SK-N-SH treated with all-trans-retinoic acid at 6 μM for 48 hours (cell line): Measurements from ENCODE around the gene AGAP1.

ENCODE experiments used
- ATAC-seq: fragments of 200-7000 bp; cut with Tn5 transposase; 3 replicates; pipeline ENCODE4 v1.9.1; 2020; ENCODE audit warnings: mild to moderate bottlenecking, moderate library complexity
- ARNTL ChIP-seq: fragments of 450-650 bp; formaldehyde crosslinking; IDR thresholded peaks from 2 replicates; pipeline ENCODE4 v1.5.0; 2020; ENCODE audit warnings: low read depth, mild to moderate bottlenecking, moderate library complexity, borderline replicate concordance
- BACH2 ChIP-seq: fragments of 250-450 bp; sonication (Bioruptor Pico); IDR thresholded peaks from 2 replicates; pipeline ENCODE4 v1.9.0; 2021; ENCODE audit warnings: mild to moderate bottlenecking, borderline replicate concordance
- CREB5 ChIP-seq: fragments of 250-450 bp; sonication (Bioruptor Pico); IDR thresholded peaks from 2 replicates; pipeline ENCODE4 v1.5.1; 2020; ENCODE audit warnings: low read depth, mild to moderate bottlenecking, moderate library complexity
- CSRNP3 ChIP-seq: fragments of 250-450 bp; sonication (Bioruptor Pico); IDR thresholded peaks from 2 replicates; pipeline ENCODE4 v1.5.1; 2021; ENCODE audit warnings: mild to moderate bottlenecking, moderate library complexity
- ESRRG ChIP-seq: fragments of 250-450 bp; sonication (Bioruptor Pico); IDR thresholded peaks from 2 replicates; pipeline ENCODE4 v1.6.1; 2021; ENCODE audit warnings: mild to moderate bottlenecking
- GLIS3 ChIP-seq: fragments of 250-450 bp; sonication (Bioruptor Pico); IDR thresholded peaks from 2 replicates; pipeline ENCODE4 v1.5.0; 2020; ENCODE audit warnings: mild to moderate bottlenecking, moderate library complexity
- ISL1 ChIP-seq: fragments of 250-450 bp; sonication (Bioruptor Pico); IDR thresholded peaks from 2 replicates; pipeline ENCODE4 v2.1.2; 2022; ENCODE audit warnings: mild to moderate bottlenecking, moderate library complexity
- OSR1 ChIP-seq: fragments of 250-450 bp; sonication (Bioruptor Pico); IDR thresholded peaks from 2 replicates; pipeline ENCODE4 v1.8.0; 2022; ENCODE audit warnings: moderate library complexity, mild to moderate bottlenecking, inconsistent platforms
- PATZ1 ChIP-seq: fragments of 250-450 bp; sonication (Bioruptor Pico); IDR thresholded peaks from 2 replicates; pipeline ENCODE4 v1.8.0; 2020; ENCODE audit warnings: mild to moderate bottlenecking, moderate library complexity, borderline replicate concordance
- POU6F1 ChIP-seq: fragments of 250-450 bp; sonication (Bioruptor Pico); IDR thresholded peaks from 2 replicates; pipeline ENCODE4 v1.8.0; 2021; ENCODE audit warnings: low read depth, mild to moderate bottlenecking, moderate library complexity, borderline replicate concordance
- RARB ChIP-seq: fragments of 250-450 bp; sonication (Bioruptor Pico); IDR thresholded peaks from 2 replicates; pipeline ENCODE4 v1.8.0; 2021; ENCODE audit warnings: mild to moderate bottlenecking, moderate library complexity
- SNAI2 ChIP-seq: fragments of 250-450 bp; sonication (Bioruptor Pico); IDR thresholded peaks from 2 replicates; pipeline ENCODE4 v1.5.0; 2020; ENCODE audit warnings: mild to moderate bottlenecking, moderate library complexity
- TCF4 ChIP-seq: fragments of 250-450 bp; sonication (Bioruptor Pico); IDR thresholded peaks from 2 replicates; pipeline ENCODE4 v1.8.0; 2021; ENCODE audit warnings: mild to moderate bottlenecking, moderate library complexity, borderline replicate concordance
- ZC3H10 ChIP-seq: fragments of 250-450 bp; sonication (Bioruptor Pico); IDR thresholded peaks from 2 replicates; pipeline ENCODE4 v1.5.1; 2021; ENCODE audit warnings: mild to moderate bottlenecking, moderate library complexity
- ZFP3 ChIP-seq: fragments of 250-450 bp; sonication (Bioruptor Pico); IDR thresholded peaks from 2 replicates; pipeline ENCODE4 v1.5.0; 2020; ENCODE audit warnings: mild to moderate bottlenecking, moderate library complexity
- ZNF565 ChIP-seq: fragments of 450-650 bp; formaldehyde crosslinking; conservative IDR thresholded peaks from 2 replicates; pipeline ENCODE4 v1.5.0; 2020; ENCODE audit warnings: low read depth, mild to moderate bottlenecking, moderate library complexity
- ZNF70 ChIP-seq: fragments of 450-650 bp; formaldehyde crosslinking; IDR thresholded peaks from 2 replicates; pipeline ENCODE4 v1.5.0; 2020; ENCODE audit warnings: mild to moderate bottlenecking, moderate library complexity

AGAP1 gene

DNA sequence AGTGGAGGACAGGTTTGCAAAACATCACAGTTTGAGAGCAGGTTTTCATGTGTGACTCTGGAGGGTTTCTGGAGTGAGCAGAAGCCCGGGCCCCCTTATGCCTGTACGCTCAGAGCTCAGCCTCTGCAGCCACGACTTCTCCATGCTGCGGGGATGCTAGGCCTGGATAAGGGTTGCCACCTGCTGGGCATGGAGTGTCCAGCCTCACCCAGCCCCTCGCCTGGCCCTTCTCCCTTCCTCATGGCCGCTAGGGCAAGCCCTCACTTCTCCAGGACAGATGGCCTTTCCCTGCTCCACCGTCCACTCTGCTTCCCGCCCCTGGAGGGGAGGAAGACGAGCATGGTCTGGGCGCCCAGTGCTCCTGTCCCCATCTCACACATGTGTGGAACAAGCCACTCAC is 355.6 kb downstream of the AGAP1 start:
- no peak for ATAC-seq
- TF ChIP-seq ZC3H10 (CRISPR knock-in tag) (no peak), ZNF565 (CRISPR knock-in tag) (no peak), CREB5 (CRISPR knock-in tag) (no peak), GLIS3 (CRISPR knock-in tag) (no peak), POU6F1 (no peak)

DNA sequence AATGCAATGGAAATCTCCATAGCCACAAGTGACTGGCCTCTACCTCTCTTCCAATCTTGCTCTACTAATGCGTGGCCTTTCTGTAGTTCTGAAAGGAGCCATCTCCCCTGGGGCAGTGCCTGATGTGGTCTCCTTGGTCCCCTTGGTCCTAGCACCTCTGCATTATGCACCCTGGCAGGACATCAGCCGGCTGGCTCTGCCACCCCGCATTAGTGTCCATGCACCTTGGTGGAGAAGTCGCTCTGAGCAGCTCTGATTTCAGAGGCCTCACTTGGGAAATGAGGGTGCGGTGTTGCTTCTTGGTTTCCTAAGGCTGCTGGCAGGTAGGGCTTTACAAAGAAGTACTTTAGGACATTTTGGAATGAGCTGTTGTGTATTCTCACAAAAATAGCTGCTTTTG is 356.4 kb downstream of the AGAP1 start:
- no peak for TF ChIP-seq ARNTL (CRISPR knock-in tag)
- TF ChIP-seq SNAI2 (CRISPR knock-in tag): no peak
- no peak for TF ChIP-seq ZNF70
- TF ChIP-seq BACH2: no peak
- TF ChIP-seq ZC3H10 (CRISPR knock-in tag): no peak
- TF ChIP-seq RARB (CRISPR knock-in tag): no peak
- TF ChIP-seq TCF4 (CRISPR knock-in tag): no peak
- TF ChIP-seq CSRNP3 (CRISPR knock-in tag): no peak
- TF ChIP-seq ZFP3 (CRISPR knock-in tag): no peak
- TF ChIP-seq PATZ1 (CRISPR knock-in tag): no peak
- TF ChIP-seq OSR1 (CRISPR knock-in tag): no peak
- TF ChIP-seq ISL1: no peak
- no peak for TF ChIP-seq POU6F1
- no peak for ATAC-seq

GRCh38 chr2:235850771-235851551 is 357.1 kb downstream of the AGAP1 start:
- no peak for TF ChIP-seq ISL1
- TF ChIP-seq TCF4 (CRISPR knock-in tag): no peak
- no peak for TF ChIP-seq CSRNP3 (CRISPR knock-in tag)
- TF ChIP-seq, all 23 proteins: peak for 0
- no peak for ATAC-seq

DNA sequence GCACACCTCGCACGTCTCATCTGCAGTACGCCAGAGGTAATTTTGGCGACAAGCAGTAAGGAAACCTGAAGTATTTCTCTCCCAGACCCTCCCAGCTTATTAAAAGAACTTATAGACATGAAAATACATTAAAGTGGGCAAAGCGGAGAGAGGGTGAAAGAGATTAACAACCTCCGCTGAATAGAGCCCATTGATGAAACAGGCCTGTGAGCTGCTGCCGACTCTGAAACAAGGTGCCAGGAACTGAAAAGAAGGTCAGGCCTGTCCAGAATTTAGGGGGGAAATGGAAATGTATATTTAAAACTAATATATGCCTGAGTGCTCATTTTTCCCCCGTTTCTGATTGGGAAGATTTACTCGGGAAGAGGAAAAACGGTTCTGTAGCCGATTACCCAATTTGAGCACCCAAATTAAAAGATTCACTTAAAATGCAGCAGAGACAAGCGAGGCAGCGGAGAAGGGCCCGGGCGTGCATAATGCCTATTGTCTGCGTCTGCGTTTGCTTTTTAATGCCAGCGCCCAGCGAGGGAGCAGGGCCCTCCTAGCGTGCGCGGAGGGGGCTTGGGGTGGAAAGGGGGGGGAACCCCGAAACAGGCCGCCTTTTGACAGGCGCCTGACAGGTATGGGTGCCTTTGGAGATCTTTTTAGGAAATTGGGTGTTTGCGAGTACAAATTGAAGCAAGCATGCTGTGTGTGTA is 358.1 kb downstream of the AGAP1 start:
- ATAC-seq: no peak
- TF ChIP-seq GLIS3 (CRISPR knock-in tag): no peak
- TF ChIP-seq ESRRG: no peak
- TF ChIP-seq TCF4 (CRISPR knock-in tag): no peak
- no peak for TF ChIP-seq CSRNP3 (CRISPR knock-in tag)
- no peak for TF ChIP-seq ZNF565 (CRISPR knock-in tag)
